Peyer's patch (tissue), 4 donors: ENCODE results near the gene MPG.

Experiments used
- POLR2A ChIP-seq, 2 donors: fragments of 450-650 bp; IDR thresholded peaks; one replicate each; pipeline ENCODE4 v1.5.1; 2017; ENCODE audit warnings: antibody characterized with exemption in 2 of 2, mild to moderate bottlenecking in 2 of 2, moderate library complexity in 2 of 2
- TF ChIP-seq, protein P1 (sequence below), 6 experiments: fragments of 450-650 bp in 4 of 6; fragments of 200-600 bp in 2 of 6; sonication (generic) in 1 of 6; IDR thresholded peaks; one replicate each; pipeline ENCODE4 v1.5.1; 2017 to 2019; ENCODE audit warnings: antibody characterized with exemption in 6 of 6, mild to moderate bottlenecking in 3 of 6, moderate library complexity in 1 of 6

DNA sequence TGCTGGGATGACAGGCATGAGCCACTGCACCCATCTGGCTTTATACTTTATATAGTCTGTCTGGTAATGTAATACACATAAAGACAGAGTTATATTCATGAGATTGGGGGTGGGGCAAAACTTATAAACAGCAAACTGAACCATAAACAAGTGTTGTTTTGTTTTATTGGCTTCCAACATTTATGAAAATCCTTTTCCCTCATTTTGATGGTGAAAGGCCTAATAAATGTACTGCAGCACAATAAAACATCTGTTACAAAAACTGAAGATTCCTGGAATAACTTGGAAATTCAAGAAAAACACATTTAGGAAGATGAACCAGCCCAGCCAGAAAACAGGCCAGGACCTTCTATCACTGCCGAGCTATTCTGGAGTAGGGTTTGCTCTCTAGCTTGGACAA is 44.3 kb downstream of the MPG start:
- TF ChIP-seq, protein P1, sequence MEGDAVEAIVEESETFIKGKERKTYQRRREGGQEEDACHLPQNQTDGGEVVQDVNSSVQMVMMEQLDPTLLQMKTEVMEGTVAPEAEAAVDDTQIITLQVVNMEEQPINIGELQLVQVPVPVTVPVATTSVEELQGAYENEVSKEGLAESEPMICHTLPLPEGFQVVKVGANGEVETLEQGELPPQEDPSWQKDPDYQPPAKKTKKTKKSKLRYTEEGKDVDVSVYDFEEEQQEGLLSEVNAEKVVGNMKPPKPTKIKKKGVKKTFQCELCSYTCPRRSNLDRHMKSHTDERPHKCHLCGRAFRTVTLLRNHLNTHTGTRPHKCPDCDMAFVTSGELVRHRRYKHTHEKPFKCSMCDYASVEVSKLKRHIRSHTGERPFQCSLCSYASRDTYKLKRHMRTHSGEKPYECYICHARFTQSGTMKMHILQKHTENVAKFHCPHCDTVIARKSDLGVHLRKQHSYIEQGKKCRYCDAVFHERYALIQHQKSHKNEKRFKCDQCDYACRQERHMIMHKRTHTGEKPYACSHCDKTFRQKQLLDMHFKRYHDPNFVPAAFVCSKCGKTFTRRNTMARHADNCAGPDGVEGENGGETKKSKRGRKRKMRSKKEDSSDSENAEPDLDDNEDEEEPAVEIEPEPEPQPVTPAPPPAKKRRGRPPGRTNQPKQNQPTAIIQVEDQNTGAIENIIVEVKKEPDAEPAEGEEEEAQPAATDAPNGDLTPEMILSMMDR (IDR thresholded peaks at IDR 0.05) = no peak
- TF ChIP-seq POLR2A (IDR thresholded peaks at IDR 0.05) = no peak
